ENCODE data around the gene ZFP57.

GRCh38 chr6:29671026-29671425 lies 9.9 kb downstream of the ZFP57 start:
- TF ChIP-seq CTCF (IDR thresholded peaks at IDR 0.05; ENCODE audit: poor library complexity, severe bottlenecking) (no peak), RAD21 (conservative IDR thresholded peaks at IDR 0.05) (no peak), EZH2 (IDR thresholded peaks at IDR 0.05; ENCODE audit: borderline replicate concordance, insufficient read depth, low read length, poor library complexity, severe bottlenecking) (no peak)

All from neural cell (in vitro differentiated cells).